ENCODE results near the gene TPRG1L.
"Not testable (repeated sequence)": the region's sequence is repeated elsewhere in the genome, so short reads cannot be mapped to it uniquely, and the experiment has no call there.

TPRG1L gene

DNA sequence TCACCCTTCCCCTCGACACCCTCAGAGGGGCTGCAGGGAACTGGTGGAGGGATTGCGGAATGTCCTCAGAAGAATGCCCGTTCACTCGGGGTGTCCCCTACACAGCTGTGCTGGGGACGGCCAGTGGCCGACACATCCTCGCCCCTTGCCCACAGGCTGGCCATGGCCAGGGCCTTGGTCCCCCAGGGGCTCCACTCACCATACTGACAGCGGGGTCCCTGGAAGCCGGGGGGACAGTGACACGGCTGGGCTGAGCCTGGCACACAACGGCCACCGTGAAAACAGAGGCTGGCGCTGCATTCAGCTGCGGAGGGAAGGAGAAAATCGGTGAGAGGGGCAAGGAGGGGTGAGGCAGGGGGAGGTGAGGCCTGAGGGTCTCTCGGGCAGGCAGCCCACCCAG lies 45.2 kb upstream of the TPRG1L start:
- DNase-seq (ENCODE audit: low read depth): no peak
- TF ChIP-seq, protein P1, sequence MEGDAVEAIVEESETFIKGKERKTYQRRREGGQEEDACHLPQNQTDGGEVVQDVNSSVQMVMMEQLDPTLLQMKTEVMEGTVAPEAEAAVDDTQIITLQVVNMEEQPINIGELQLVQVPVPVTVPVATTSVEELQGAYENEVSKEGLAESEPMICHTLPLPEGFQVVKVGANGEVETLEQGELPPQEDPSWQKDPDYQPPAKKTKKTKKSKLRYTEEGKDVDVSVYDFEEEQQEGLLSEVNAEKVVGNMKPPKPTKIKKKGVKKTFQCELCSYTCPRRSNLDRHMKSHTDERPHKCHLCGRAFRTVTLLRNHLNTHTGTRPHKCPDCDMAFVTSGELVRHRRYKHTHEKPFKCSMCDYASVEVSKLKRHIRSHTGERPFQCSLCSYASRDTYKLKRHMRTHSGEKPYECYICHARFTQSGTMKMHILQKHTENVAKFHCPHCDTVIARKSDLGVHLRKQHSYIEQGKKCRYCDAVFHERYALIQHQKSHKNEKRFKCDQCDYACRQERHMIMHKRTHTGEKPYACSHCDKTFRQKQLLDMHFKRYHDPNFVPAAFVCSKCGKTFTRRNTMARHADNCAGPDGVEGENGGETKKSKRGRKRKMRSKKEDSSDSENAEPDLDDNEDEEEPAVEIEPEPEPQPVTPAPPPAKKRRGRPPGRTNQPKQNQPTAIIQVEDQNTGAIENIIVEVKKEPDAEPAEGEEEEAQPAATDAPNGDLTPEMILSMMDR (conservative IDR thresholded peaks at IDR 0.05; ENCODE audit: low read depth, low read length): no peak
- H3K4me3 ChIP-seq (ENCODE audit: low read length): no peak overlapping the region

DNA sequence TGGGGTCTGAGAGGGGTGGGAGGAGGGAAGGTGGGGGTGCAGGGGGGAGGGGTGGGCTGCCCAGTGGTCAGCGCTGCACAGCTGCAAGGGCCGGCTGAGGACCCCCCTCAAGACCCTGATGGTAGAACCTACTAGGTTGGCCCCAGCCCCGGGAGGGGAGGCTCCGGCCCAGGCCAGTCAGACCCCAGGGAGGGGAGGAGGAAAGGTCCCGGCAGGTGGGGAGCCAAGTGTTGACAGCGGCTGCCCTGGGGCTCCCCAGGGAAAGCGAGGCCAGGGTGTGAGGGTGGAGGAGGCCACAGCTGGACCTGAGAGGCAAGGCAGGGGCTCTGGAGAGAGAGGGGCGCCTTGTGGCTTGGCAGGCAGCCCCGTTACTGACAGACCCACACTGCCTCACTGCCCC lies 44.6 kb upstream of the TPRG1L start:
- no peak overlapping the region for H3K4me3 ChIP-seq (ENCODE audit: low read length)
- TF ChIP-seq, protein P1 (conservative IDR thresholded peaks at IDR 0.05; ENCODE audit: low read depth, low read length): no peak
- no peak for DNase-seq (ENCODE audit: low read depth)

DNA sequence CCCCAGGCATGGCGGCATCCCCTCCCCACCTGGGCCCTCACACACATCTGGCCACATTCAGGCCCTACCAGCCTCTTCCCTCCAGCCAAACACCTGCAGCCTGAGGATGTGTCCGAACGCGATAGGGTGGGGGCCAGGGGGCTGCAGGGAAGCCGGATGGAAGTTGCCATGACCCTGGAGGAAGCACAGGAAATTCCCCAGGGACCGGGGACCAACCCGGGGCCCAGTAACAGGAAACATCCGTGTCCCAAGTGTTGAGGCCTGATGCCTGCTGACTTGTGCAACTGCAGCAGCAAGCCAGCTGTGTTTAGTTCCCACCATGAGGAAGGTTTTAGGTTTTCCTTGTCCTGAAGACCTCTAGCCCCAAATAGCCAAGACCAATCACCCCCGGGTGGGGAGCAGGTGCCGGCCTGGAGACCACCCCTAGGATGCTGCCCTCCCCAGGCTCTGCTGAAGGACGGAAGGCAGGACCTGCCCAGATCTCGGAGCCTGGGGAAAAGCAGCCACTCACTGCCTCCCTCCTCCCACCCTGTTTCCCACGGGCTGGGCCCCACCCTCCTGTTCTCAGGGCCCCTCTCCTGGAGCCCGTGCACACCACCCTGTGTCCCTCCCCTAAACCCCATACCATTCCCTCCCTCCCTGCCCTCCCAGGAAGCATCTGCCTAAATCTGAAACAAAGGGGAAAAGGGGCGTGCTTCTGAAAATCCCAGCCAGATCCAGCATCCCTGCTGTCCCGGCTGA lies 43.3 kb upstream of the TPRG1L start:
- no peak overlapping the region for H3K4me3 ChIP-seq (ENCODE audit: low read length)
- TF ChIP-seq, protein P1 (conservative IDR thresholded peaks at IDR 0.05; ENCODE audit: low read depth, low read length): no peak
- DNase-seq (ENCODE audit: low read depth): no peak

DNA sequence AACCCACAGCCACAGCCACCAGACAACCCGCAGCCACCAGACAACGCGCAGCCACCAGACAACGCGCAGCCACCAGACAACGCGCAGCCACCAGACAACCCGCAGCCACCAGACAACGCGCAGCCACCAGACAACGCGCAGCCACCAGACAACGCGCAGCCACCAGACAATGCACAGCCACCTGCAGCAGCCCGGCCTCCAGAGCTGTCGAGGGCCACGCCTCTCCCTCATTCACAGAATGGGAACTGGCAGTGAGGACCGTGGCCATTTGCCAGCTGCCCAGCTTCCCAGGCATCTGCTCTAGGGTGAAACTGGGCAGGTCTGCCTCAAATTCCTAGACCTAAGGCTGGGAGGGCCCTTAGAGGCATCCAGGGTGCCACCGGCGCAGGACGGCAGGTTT lies 41.1 kb upstream of the TPRG1L start:
- DNase-seq (ENCODE audit: low read depth); H3K4me3 ChIP-seq (ENCODE audit: low read length): not testable (repeated sequence)

DNA sequence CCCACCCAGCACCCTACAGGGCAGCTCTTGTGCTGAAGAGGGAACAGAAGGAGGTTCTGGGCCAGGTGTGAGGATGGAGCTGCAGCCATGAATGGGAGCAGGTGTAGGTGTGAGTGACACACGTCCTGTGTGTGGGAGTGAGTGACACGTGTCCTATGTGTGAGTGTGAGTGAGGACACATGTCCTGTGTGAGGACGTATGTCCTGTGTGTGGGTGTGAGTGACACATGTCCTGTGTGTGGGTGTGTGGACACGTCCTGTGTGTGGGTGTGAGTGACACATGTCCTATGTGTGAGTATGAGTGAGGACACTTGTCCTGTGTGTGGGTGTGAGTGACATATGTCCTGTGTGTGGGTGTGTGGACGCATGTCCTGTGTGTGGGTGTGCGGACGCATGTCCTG lies 39.9 kb upstream of the TPRG1L start:
- DNase-seq (ENCODE audit: low read depth): no peak
- no peak overlapping the region for H3K4me3 ChIP-seq (ENCODE audit: low read length)
- TF ChIP-seq, protein P1 (conservative IDR thresholded peaks at IDR 0.05; ENCODE audit: low read depth, low read length): no peak

DNA sequence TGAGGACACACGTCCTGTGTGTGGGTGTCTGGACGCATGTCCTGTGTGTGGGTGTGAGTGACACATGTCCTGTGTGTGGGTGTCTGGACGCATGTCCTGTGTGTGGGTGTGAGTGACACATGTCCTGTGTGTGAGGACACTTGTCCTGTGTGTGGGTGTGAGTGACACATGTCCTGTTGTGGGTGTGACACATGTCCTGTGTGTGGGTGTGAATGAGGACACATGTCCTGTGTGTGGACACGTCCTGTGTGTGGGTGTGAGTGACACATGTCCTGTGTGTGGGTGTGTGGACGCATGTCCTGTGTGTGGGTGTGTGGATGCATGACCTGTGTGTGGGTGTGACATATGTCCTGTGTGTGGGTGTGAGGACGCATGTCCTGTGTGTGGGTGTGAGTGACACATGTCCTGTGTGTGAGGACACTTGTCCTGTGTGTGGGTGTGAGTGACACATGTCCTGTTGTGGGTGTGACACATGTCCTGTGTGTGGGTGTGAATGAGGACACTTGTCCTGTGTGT lies 39.4 kb upstream of the TPRG1L start:
- DNase-seq (ENCODE audit: low read depth): not testable (repeated sequence)

DNA sequence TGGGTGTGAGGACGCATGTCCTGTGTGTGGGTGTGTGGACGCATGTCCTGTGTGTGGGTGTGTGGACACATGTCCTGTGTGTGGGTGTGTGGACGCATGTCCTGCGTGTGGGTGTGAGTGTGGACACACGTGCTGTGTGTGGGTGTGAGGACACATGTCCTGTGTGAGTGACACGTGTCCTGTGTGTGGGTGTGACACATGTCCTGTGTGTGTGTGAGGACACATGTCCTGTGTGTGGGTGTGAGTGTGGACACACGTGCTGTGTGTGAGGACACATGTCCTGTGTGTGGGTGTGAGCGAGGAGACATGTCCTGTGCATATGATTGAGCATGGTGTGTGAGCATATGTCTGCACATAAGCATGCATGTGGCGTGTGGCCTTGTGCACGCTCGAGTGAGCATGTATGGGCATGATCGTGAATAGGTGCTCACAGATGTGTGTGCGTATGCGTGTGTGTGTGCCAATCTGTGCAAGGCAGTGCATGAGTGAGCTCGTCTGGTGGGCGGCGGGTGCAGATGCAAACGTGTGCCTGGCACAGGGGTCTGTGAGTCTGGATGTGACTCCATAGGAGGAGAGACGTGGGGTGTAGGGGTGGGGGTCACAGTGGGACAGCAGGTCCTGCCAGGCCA lies 38.8 kb upstream of the TPRG1L start:
- no peak overlapping the region for H3K4me3 ChIP-seq (ENCODE audit: low read length)
- TF ChIP-seq, protein P1 (conservative IDR thresholded peaks at IDR 0.05; ENCODE audit: low read depth, low read length): no peak
- no peak for DNase-seq (ENCODE audit: low read depth)

More for the DNA sequence above, 39.4 kb upstream of the TPRG1L start:
- not testable (repeated sequence) for H3K4me3 ChIP-seq (ENCODE audit: low read length)

Data from retinal pigment epithelial cell (primary cell).